ENCODE data around the gene C1orf167.
A peak's percentile ranks its signal among the peaks of the same experiment; 100 is the strongest.
"Not testable (repeated sequence)": the region's sequence is repeated elsewhere in the genome, so short reads cannot be mapped to it uniquely, and the experiment has no call there.

Gene C1orf167

DNA sequence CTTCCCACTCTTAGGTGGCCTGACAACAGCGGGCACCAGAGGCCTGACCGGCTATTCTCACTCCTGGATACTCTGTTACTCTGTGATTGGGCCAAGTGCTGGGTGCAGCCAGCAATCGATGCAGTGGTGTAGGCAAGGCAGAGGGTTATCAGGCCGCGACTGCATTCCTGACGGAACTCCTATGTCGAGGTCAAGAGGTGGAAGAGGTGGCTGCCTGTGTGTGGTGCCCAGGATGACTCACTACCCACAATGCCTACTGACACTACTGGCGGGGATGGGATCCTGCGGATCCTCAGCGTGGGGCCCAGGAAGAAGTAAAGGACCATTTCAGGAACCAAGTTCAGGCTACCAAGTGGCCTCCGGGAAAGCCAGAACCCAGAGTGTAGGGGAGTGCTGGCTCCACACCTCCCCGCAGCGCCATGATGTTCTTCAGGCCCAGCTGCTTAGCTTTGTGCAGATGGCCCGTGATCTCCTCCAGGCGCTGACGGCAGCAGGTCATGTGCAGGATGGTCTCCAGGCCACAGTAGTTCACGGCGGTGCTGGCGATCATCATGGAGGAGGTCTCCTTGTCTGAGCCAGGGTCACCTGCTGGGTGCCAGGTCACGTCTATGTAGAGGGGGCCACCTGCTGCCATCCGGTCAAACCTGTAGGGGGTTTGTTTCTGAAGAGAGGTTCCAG, 38.9 kb downstream of the C1orf167 start:
- no peak for DNase-seq (ENCODE audit: low read depth in 2 of 2)

DNA sequence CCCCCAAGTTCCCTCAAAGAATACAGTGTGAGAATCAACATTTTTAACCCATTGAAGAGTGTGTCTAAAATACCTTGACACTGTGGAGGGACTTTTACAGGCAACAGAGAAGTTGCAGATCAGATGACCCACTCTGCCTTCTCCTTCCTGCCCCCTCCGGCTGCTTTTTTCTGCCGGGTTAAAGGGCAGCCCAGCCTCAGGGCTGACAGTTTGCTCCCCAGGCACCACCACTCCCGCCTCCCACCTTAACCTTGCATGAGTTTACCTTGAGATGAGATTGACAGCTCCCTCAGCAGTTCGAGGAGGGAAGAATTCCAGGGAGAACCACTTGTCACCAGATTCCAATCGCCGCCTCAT, 40.6 kb downstream of the C1orf167 start:
- no peak for DNase-seq (ENCODE audit: low read depth in 2 of 2)

DNA sequence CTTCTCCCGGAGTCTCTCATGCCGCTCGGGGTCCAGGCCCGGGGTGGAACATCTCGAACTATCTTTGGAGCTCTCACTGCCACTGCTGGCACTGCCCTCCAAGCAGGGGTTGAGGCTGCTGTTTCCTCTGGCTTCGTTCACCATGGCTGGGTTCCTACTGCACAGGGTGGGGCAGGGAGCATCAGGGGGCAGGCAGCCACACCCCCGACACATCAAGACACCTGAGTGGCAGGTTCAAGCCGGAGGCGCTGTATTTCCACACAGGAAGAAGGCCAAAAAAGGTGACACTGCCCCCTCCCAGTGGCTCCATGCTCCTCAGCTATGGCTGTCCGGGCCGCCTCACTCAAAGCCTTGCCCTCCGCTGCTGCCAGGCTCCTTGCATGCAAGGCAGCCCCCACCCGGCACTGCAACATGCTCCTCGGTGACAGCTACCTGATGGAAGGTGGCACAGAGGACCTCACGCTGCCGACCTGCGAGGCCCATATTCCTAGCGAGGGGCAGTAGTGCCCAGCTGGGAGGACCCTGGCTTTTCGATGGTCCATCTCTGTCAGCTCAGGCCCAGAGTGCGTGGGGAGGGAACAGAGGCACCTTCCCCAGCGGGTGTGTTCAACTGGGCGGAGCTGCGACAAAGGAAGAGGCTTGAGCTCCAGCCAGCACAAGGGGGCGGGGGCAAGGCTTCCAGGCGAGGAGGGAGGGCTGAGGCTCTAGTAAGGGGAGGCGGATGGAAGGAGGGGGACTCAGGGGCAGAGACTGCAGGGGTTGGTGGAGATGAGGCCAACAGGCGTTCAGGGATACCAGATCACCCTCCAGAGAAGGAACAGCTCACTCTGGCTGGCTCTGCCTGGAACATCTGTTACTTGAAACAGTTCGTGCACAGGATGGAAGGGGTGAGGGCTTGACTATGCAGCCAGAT, 41.2 kb downstream of the C1orf167 start:
- DNase-seq (ENCODE audit: low read depth in 2 of 2): peak; percentile 68

DNA sequence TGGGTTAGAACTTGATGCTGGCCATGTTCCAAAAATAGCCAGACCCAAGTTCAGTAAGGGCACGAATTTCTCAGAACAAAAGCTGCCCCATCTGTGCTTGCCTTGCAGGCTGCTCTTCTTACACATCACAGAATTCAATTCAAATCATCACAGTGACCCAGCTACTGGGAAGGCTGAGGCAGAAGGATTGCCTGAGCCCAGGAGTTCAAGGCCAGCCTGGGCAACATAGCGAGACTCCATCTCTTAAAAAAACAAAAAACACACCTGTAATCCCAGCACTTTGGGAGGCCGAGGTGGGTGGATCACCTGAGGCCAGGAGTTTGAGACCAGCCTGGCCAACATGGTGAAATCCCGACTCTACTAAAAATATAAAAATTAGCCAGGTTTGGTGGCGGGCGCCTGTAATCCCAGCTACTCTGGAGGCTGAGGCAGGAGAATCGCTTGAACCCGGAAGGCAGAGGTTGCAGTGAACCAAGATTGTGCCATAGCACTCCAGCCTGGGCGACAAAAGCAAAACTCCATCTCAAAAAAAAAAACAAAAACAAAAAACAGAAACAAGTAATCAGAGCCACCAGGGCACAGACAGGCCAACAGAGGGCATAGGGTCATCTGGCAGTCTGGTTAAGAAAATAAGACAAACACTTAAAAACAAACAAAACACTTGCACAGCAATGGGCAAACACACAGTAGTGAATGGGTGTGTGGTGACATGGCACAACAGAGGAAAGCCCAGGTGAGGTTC, 42.1 kb downstream of the C1orf167 start:
- DNase-seq (ENCODE audit: low read depth in 2 of 2): not testable (repeated sequence)

DNA sequence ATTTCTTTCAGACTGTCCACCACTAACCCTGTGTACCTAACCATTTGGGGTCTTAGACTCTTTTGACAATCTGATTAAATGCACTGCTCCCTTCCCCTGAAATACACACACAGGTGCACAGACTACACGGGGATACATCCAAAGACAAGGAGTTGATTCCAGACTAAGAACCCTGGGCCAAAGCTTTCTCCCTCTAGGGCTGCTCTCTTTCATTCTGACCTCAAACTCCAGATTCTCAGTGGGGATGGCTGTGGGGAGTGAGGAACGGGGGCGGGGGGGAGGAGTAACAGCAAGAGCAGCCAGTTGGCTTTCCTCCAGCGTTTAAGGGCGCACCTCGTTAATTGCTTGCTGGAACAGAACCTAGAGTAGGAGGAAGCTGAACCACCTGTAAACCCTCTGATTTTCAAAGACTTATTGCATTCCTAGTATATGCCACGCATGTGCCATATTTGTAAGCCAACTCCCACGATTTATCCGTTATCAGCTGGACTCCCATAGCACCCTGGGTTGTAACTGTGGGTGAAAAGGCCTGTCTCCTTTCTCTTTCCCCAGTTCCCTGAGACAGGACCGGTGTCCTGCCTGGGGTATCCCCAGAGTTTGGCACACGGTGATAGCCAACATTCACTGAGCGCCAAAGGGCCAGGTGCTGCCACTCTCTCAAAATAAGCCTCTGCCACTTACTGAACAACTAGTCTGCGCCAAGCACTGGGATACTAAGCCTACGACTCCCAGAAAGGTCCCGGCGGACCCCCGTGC, 42.9 kb downstream of the C1orf167 start:
- DNase-seq (ENCODE audit: low read depth in 2 of 2): no peak

DNA sequence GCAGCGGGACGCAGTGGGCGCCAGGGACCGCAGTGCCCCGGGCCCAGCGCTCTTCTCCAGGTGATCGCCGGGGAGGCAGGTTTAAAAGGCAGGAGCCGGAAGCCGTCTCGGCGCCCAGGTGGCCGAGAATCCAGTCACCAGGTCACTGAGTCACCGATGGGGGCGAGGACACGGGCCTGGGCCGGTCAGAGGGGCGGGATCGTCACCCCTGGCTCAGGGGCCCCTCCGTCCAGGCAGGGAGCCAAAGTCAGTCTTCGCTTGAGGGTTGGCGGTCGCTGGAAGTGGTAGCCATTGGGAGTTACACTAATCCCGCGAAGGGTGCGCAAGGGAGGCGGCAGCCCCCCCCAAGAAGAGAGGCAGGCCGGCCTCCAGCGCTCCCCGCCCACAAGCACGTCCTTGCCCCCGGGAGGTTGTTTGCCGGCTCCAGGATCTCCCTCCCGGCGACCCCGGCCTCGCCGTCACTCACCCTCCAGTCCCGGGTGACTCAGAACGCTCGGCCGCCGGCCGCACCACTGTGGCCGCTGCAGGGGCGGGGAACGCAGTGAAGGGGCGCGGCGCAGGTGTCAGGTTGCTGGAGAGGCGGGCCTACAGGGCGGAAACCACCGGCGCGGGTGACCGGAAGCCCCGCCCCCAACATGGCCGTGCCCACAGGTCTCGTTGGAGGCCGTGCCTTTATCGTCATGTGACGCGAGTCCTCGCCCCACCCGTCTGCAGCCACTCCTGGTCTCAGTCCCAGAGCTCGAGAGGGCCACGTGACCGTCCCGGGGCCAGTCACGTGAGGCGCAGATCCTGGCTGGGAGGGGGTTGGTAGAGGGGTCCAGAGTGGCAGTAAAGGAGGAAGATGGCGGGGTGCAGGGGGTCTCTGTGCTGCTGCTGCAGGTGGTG, 43.7 kb downstream of the C1orf167 start, which contains the start of the genes CLCN6 and MTHFR:
CLCN6 (plus strand) TSS at position 770 of the 885 bp plus-strand sequence; CDS start at position 842, 72 bp downstream.
MTHFR (minus strand) TSS at position 543 of the 885 bp plus-strand sequence. CDS start 2,848 bp downstream, outside the sequence.
- DNase-seq (ENCODE audit: low read depth in 2 of 2): peak; percentile 99

DNA sequence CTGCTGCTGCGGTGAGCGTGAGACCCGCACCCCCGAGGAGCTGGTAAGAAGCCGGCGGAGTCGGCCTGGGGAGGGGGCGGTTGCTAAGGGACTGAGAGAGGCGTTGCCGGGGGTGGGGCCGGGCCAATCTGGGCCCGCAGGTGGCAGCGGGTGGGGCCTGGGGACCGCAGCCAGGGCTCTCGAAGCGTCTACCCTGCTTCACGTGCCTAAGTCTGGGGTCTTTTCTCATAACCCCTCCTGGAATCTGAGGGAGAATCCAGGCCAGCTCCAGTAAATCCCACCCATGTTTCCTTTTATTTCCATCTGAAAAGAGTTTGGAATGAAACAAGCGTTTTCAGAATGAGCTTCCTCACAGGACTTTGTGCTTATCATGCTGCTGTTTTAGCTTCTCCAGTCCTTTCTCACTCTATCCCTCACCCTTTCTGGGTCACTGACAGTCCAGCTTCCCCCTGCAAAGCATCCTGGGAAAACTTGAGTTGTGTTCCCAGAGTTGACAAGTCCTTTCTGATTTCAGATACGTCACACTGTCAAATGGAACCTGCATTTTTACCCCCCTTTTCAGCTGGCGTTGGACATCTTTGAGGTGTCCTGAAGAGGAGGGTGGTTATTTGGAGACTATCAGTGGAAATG, 44.4 kb downstream of the C1orf167 start:
- no peak for DNase-seq (ENCODE audit: low read depth in 2 of 2)

DNA sequence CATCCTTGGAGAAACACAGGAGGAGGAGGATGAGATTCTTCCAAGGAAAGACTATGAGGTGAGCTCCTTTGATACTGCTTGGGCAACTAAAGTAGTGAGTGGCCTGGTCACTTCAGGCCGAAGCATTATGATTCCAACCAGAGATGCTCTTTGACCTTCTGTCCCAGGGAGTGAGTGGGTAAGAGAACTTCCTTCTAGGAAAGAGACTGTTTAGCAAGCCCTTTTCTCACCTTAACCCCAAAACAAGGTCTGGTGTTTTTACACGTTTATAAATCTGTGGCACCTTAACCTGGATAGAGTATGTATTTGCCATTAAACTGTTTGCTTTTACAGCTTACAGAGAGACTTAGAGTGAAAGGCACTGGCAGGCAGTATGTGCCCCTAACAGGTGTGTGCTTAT, 45.1 kb downstream of the C1orf167 start:
- no peak for DNase-seq (ENCODE audit: low read depth in 2 of 2)

DNA sequence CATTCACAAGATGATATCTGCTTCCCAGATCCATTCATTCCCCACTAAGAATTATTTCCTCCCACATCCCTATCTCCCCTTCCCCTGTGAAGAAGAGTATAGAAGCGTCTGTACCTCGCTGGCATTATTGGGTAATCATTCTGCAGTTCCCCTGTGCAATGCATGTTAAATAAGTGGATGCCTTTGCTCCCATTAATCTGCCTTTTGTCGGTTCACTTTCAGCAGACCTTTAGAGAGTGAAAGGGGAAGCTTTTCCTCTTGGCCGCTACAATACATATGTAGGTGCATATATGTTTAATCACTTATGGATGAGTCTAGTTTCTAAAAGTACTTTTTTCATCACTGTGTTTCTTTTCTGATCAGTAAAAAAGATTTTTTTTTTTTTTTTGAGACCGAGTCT, 51.0 kb downstream of the C1orf167 start:
- no peak for DNase-seq (ENCODE audit: low read depth in 2 of 2)

DNA sequence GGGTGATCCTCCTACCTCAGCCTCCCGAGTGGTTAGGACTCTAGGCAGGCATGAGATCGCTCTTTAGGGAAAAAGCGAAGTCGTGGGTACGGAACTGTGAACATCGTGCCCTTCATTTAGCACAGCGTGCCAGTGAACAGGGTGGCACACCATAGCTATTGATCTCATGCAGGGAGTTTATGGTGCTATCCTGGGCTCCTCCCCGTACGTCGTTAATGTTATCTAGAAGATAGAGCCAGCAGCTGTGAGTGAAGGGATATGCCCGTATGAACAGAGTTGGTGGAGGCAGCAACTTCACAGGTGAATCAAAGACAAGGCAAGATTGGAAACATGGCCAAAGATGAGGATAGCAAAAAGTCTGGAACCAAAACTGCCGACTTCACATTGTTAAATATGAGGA, 55.2 kb downstream of the C1orf167 start:
- no peak for DNase-seq (ENCODE audit: low read depth in 2 of 2)

DNA sequence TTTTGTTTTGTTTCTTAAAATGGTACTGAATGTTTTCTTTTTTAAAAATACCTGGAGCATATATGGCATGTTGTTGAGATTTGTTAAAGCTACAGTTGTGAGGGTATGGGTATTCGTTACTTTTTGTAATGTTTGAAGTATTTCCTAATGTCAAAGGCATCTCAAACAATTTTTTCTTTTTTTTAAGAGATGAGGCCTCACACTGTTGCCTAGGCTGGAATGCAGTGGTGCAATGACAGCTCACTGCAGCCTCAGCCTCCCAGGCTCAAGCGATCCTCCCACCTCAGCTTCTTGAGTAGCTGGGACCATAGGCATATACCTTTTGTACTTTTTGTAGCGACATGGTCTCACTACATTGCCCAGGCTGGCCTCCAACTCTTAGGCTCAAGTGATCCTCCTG, 60.1 kb downstream of the C1orf167 start:
- no peak for DNase-seq (ENCODE audit: low read depth in 2 of 2)

DNA sequence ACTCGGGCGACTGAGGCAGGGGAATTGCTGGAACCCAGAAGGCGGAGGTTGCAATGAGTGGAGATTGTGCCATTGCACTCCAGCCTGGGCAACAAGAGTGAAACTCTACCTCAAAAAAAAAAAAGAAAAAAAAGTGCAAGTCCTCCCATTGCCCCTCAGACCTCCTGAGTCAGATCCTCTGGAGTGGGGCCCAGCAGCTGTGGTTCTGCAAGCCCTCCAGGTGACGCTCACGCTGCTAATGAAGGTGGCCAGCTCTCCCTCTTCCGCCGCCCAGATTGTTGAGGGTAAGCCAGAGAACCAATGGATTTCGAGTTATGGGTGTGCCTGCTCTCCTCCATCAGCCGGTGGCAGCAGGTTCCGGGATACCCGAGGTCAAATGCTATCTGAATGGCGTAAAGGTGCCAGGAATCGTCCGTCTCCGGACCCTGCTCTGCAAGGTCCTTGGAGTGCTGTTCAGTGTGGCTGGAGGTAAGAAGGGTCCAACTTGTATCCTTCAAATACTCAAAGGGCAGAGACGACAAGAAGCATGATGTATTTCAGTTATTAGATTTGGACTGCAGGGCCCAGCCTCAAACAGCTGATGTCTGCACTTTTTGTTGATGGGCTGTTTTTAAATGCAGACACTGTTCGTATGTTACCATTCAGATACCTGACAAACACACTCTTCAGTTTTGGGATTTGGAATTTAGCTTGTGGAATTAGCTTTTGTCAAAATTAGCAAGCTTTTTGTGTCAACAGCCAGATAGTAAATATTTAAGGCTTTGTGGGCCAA, 61.6 kb downstream of the C1orf167 start:
- no peak for DNase-seq (ENCODE audit: low read depth in 2 of 2)

DNA sequence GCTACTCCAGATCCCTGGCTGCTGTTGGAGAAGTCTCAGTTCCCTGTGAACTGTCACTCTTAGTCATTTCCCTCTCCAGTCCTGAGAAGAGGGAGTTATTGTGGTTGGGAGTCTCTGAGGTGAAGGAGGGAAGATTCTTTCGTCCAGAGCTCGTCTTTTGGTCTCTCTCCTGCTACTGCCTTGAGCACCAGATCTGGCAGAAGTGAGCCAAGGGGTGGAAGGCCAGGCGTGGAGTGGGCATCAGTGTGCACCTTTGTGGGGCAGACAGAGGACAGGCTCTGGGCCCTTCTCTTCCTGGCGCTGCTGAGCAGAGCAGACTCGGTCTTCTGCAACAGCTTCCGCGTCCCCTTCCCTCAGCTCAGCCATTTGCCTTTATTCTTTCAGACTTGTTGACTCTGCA, 63.1 kb downstream of the C1orf167 start:
- no peak for DNase-seq (ENCODE audit: low read depth in 2 of 2)

DNA sequence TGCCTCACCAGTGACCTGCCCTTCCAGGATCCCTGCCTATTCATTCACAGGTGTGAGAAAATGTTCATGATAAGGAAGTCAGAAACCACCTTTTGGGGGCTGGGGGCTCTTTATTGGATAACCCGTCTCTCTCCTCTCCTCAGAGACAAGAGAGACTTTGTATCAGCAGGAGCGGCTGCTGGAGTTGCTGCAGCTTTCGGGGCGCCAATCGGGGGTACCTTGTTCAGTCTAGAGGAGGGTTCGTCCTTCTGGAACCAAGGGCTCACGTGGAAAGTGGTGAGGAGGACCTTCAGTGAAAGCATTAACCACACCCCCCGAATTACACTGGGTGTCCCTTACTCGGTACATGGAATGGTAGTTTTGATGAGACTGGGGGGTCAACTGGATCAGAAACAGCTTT, 65.0 kb downstream of the C1orf167 start:
- DNase-seq (ENCODE audit: low read depth in 2 of 2): no peak

DNA sequence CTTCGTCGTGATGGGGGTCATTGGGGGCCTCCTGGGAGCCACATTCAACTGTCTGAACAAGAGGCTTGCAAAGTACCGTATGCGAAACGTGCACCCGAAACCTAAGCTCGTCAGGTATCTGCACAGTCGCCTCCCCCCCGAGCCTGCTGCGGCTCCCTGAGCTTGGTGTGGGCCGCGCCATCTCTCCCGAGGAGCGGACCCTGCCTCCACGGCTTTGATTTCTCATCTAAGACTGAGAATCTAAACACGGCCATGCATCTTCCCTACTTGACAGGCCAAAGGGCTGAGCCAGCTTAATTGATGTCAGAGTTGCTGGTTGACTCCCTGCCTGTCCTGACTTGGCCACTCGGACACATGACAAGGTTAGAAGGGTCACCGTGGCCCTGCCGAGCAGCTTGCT, 66.5 kb downstream of the C1orf167 start:
- no peak for DNase-seq (ENCODE audit: low read depth in 2 of 2)

DNA sequence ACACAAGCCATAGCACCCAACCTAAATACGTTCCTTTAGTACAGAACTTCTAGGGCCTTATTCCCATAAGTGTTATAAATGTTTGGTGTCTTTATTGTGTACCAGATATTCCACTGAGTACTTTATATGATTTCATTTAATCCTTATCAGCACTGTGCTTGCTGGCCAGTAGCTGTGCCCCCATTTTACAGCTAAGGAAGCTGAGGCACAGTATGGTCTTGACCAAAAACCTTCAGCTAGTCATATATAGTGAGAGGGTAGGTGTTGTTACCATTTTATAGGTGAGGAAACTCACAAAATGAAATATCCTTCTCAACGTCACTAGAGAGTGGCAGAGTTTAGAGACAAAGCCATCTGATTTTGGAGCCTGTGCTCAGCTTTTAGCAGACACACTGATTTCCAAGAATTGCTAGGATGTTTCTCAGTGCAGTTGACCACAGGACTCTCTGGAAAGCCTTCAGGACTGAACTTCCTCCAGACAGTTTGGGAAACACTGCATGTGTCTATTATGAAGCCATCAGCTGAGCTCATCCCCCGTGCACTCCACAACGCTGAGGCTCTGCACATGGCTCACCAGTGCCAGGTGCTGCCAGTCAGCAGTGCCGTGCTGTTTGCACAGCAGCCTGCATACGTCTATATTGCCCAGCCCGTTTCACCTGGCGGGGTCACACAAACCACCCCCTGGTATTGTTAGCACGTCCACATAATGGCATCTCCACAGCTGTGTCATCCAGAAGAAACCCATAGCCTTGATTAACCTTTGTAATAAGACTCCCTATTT, 70.1 kb downstream of the C1orf167 start:
- DNase-seq (ENCODE audit: low read depth in 2 of 2): no peak

DNA sequence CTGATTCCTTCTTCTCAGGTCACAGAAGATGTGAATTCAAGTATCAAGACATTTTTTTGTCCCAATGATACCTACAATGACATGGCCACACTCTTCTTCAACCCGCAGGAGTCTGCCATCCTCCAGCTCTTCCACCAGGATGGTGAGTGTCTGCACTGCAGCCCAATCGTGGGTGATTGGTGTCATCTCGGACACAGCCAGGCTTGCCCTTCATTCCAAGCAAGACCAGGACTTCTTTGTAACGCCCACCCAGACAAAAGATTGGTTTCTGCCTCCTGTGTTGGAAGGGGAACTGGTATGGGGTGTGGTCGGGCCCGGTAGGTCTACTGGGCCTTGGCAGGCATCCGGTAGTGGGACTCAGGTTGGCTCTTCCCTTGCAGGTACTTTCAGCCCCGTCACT, 71.5 kb downstream of the C1orf167 start:
- no peak for DNase-seq (ENCODE audit: low read depth in 2 of 2)

DNA sequence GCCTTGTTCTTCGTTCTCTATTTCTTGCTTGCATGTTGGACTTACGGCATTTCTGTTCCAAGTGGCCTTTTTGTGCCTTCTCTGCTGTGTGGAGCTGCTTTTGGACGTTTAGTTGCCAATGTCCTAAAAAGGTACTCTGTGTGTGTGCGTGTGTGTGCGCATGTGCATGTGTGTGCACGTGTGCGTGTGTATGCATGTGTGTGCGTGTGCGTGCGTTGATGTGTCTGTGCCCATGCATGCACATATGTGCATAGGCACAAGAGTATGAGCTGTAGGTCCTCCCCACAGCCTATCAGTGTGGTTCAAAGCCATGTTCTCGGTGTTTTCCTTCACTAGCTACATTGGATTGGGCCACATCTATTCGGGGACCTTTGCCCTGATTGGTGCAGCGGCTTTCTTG, 71.9 kb downstream of the C1orf167 start:
- no peak for DNase-seq (ENCODE audit: low read depth in 2 of 2)
